ENCODE results near the gene ARHGDIG. TPM values are rescaled to one million over a fixed set of nuclear protein-coding genes. Genes with fewer than 3 reads are reported as not detected.

Gene ARHGDIG
- total and polyA plus RNA-seq, 5 donors from 2014 or later: not detected

GRCh38 chr16:245105-245504 is 35.3 kb upstream of the ARHGDIG start:
- H3K36me3 Mint-ChIP-seq: no peaks in the 10 kb centered on the region
- Histone ChIP-seq H3K4me3 (ENCODE audit: low read depth, low read length) (no peak overlapping the region), H3K36me3 (ENCODE audit: control insufficient read depth, insufficient read depth, low read length) (peaks cover 3% of the 10 kb centered on the region), H3K9me3 (ENCODE audit: control insufficient read depth in 2 of 2, low read length in 2 of 2) (no peaks in the 10 kb centered on the region), H3K4me1 (ENCODE audit: control insufficient read depth, insufficient read depth, low read length, poor library complexity, severe bottlenecking) (no peaks in the 10 kb centered on the region), H3K27ac (ENCODE audit: insufficient read depth, low read length, poor library complexity, severe bottlenecking) (no peak overlapping the region), H3K27me3 (ENCODE audit: control insufficient read depth, insufficient read depth, low read length) (no peaks in the 10 kb centered on the region)
- H3K27me3 Mint-ChIP-seq: peaks cover 4% of the 10 kb centered on the region
- H3K4me3 Mint-ChIP-seq: no peak overlapping the region
- no peaks in the 10 kb centered on the region for H3K9me3 Mint-ChIP-seq
- H3K4me1 Mint-ChIP-seq: peaks cover 0 to 7% (median under 1%) of the 10 kb centered on the region in 4 donors
- H3K27ac Mint-ChIP-seq: peak overlapping the region in 1 of 3 donors; percentile 6
- DNase-seq (no peak), ATAC-seq (ENCODE audit: low read depth in 2 of 2) (no peak)

- H3K36me3 Mint-ChIP-seq: peaks cover 6% of the 10 kb centered on the region
- peak overlapping the region in 1 of 3 donors; percentile 36 for H3K27ac Mint-ChIP-seq
- ATAC-seq (ENCODE audit: low read depth in 2 of 2) (no peak), DNase-seq (no peak)
- H3K9me3 Mint-ChIP-seq: no peaks in the 10 kb centered on the region
- no peak overlapping the region for H3K4me3 ChIP-seq (ENCODE audit: low read depth, low read length)
- H3K4me1 ChIP-seq (ENCODE audit: control insufficient read depth, insufficient read depth, low read length, poor library complexity, severe bottlenecking): no peaks in the 10 kb centered on the region
- no peaks in the 10 kb centered on the region for H3K27me3 ChIP-seq (ENCODE audit: control insufficient read depth, insufficient read depth, low read length)
- peaks cover 3% of the 10 kb centered on the region for H3K36me3 ChIP-seq (ENCODE audit: control insufficient read depth, insufficient read depth, low read length)
- no peaks in the 10 kb centered on the region for H3K27me3 Mint-ChIP-seq
- no peaks in the 10 kb centered on the region for H3K9me3 ChIP-seq (ENCODE audit: control insufficient read depth in 2 of 2, low read length in 2 of 2)
- H3K27ac ChIP-seq (ENCODE audit: insufficient read depth, low read length, poor library complexity, severe bottlenecking): no peak overlapping the region
- no peak overlapping the region for H3K4me3 Mint-ChIP-seq
- H3K4me1 Mint-ChIP-seq: peaks cover 0 to 6% (median 0%) of the 10 kb centered on the region in 4 donors
These were observed 33.4 kb upstream of the ARHGDIG start for GRCh38 chr16:247027-247426.

GRCh38 chr16:249431-249830 is 31.0 kb upstream of the ARHGDIG start:
- Histone ChIP-seq H3K27me3 (ENCODE audit: control insufficient read depth, insufficient read depth, low read length) (no peaks in the 10 kb centered on the region), H3K36me3 (ENCODE audit: control insufficient read depth, insufficient read depth, low read length) (peaks cover 3% of the 10 kb centered on the region), H3K9me3 (ENCODE audit: control insufficient read depth in 2 of 2, low read length in 2 of 2) (no peaks in the 10 kb centered on the region), H3K4me3 (ENCODE audit: low read depth, low read length) (no peak overlapping the region), H3K27ac (ENCODE audit: insufficient read depth, low read length, poor library complexity, severe bottlenecking) (no peak overlapping the region), H3K4me1 (ENCODE audit: control insufficient read depth, insufficient read depth, low read length, poor library complexity, severe bottlenecking) (peaks cover 21% of the 10 kb centered on the region)
- no peak for DNase-seq
- H3K4me1 Mint-ChIP-seq: peaks cover 0 to 22% (median 11%) of the 10 kb centered on the region in 4 donors
- no peaks in the 10 kb centered on the region for H3K9me3 Mint-ChIP-seq
- H3K4me3 Mint-ChIP-seq: no peak overlapping the region
- ATAC-seq (ENCODE audit: low read depth in 2 of 2): no peak
- H3K27ac Mint-ChIP-seq: no peak overlapping the region
- no peaks in the 10 kb centered on the region for H3K27me3 Mint-ChIP-seq
- H3K36me3 Mint-ChIP-seq: peaks cover 14% of the 10 kb centered on the region

- Histone ChIP-seq H3K27ac (ENCODE audit: insufficient read depth, low read length, poor library complexity, severe bottlenecking) (peak overlapping the region; percentile 75), H3K4me3 (ENCODE audit: low read depth, low read length) (peak overlapping the region; percentile 73), H3K27me3 (ENCODE audit: control insufficient read depth, insufficient read depth, low read length) (no peaks in the 10 kb centered on the region), H3K36me3 (ENCODE audit: control insufficient read depth, insufficient read depth, low read length) (no peaks in the 10 kb centered on the region), H3K9me3 (ENCODE audit: control insufficient read depth in 2 of 2, low read length in 2 of 2) (no peaks in the 10 kb centered on the region), H3K4me1 (ENCODE audit: control insufficient read depth, insufficient read depth, low read length, poor library complexity, severe bottlenecking) (peaks cover 21% of the 10 kb centered on the region)
- ATAC-seq (ENCODE audit: low read depth in 2 of 2): peak; percentile 58 to 61
- Mint-ChIP-seq H3K4me3 (peak overlapping the region; percentile 40 to 91 (median 82)), H3K9me3 (no peaks in the 10 kb centered on the region), H3K4me1 (peaks cover 0 to 27% (median 16%) of the 10 kb centered on the region in 4 donors), H3K27ac (peak overlapping the region; percentile 91 to 96 (median 95)), H3K27me3 (no peaks in the 10 kb centered on the region), H3K36me3 (peaks cover 21% of the 10 kb centered on the region)
- peak in 2 of 3 donors; percentile 40 to 65 for DNase-seq
These were observed 27.7 kb upstream of the ARHGDIG start for GRCh38 chr16:252366-253337.

- ATAC-seq (ENCODE audit: low read depth in 2 of 2) (no peak), DNase-seq (peak in 1 of 3 donors; percentile 56)
- no peaks in the 10 kb centered on the region for H3K27me3 ChIP-seq (ENCODE audit: control insufficient read depth, insufficient read depth, low read length)
- peak overlapping the region in 2 of 3 donors; percentile 73 to 91 for H3K27ac Mint-ChIP-seq
- no peaks in the 10 kb centered on the region for H3K9me3 ChIP-seq (ENCODE audit: control insufficient read depth in 2 of 2, low read length in 2 of 2)
- peak overlapping the region in 1 of 4 donors; percentile 48 for H3K4me3 Mint-ChIP-seq
- H3K9me3 Mint-ChIP-seq: no peaks in the 10 kb centered on the region
- H3K4me1 Mint-ChIP-seq: peaks cover 0 to 27% (median 16%) of the 10 kb centered on the region in 4 donors
- H3K27me3 Mint-ChIP-seq: no peaks in the 10 kb centered on the region
- peaks cover 21% of the 10 kb centered on the region for H3K36me3 Mint-ChIP-seq
- H3K36me3 ChIP-seq (ENCODE audit: control insufficient read depth, insufficient read depth, low read length): no peaks in the 10 kb centered on the region
- no peak overlapping the region for H3K4me3 ChIP-seq (ENCODE audit: low read depth, low read length)
- no peak overlapping the region for H3K27ac ChIP-seq (ENCODE audit: insufficient read depth, low read length, poor library complexity, severe bottlenecking)
- H3K4me1 ChIP-seq (ENCODE audit: control insufficient read depth, insufficient read depth, low read length, poor library complexity, severe bottlenecking): peaks cover 21% of the 10 kb centered on the region
These were observed 26.6 kb upstream of the ARHGDIG start for GRCh38 chr16:253833-254232.

GRCh38 chr16:254461-254860 is 25.9 kb upstream of the ARHGDIG start:
- peaks cover 21% of the 10 kb centered on the region for H3K4me1 ChIP-seq (ENCODE audit: control insufficient read depth, insufficient read depth, low read length, poor library complexity, severe bottlenecking)
- no peaks in the 10 kb centered on the region for H3K27me3 Mint-ChIP-seq
- H3K36me3 Mint-ChIP-seq: peaks cover 25% of the 10 kb centered on the region
- ATAC-seq (ENCODE audit: low read depth in 2 of 2) (no peak), DNase-seq (no peak)
- no peaks in the 10 kb centered on the region for H3K9me3 Mint-ChIP-seq
- H3K27ac Mint-ChIP-seq: peak overlapping the region in 1 of 3 donors; percentile 91
- H3K27me3 ChIP-seq (ENCODE audit: control insufficient read depth, insufficient read depth, low read length): no peaks in the 10 kb centered on the region
- no peak overlapping the region for H3K4me3 Mint-ChIP-seq
- H3K27ac ChIP-seq (ENCODE audit: insufficient read depth, low read length, poor library complexity, severe bottlenecking): no peak overlapping the region
- H3K9me3 ChIP-seq (ENCODE audit: control insufficient read depth in 2 of 2, low read length in 2 of 2): no peaks in the 10 kb centered on the region
- no peak overlapping the region for H3K4me3 ChIP-seq (ENCODE audit: low read depth, low read length)
- peaks cover 0 to 27% (median 16%) of the 10 kb centered on the region in 4 donors for H3K4me1 Mint-ChIP-seq
- no peaks in the 10 kb centered on the region for H3K36me3 ChIP-seq (ENCODE audit: control insufficient read depth, insufficient read depth, low read length)

- Histone ChIP-seq H3K9me3 (ENCODE audit: control insufficient read depth in 2 of 2, low read length in 2 of 2) (no peaks in the 10 kb centered on the region), H3K27ac (ENCODE audit: insufficient read depth, low read length, poor library complexity, severe bottlenecking) (no peak overlapping the region), H3K36me3 (ENCODE audit: control insufficient read depth, insufficient read depth, low read length) (peaks cover 3% of the 10 kb centered on the region), H3K4me1 (ENCODE audit: control insufficient read depth, insufficient read depth, low read length, poor library complexity, severe bottlenecking) (peaks cover 21% of the 10 kb centered on the region), H3K4me3 (ENCODE audit: low read depth, low read length) (no peak overlapping the region), H3K27me3 (ENCODE audit: control insufficient read depth, insufficient read depth, low read length) (no peaks in the 10 kb centered on the region)
- no peak for DNase-seq
- Mint-ChIP-seq H3K27me3 (no peaks in the 10 kb centered on the region), H3K9me3 (no peaks in the 10 kb centered on the region), H3K27ac (peak overlapping the region in 1 of 3 donors; percentile 48), H3K4me1 (peaks cover 0 to 27% (median 16%) of the 10 kb centered on the region in 4 donors), H3K36me3 (peaks cover 26% of the 10 kb centered on the region), H3K4me3 (no peak overlapping the region)
- ATAC-seq (ENCODE audit: low read depth in 2 of 2): no peak
These were observed 25.2 kb upstream of the ARHGDIG start for GRCh38 chr16:255183-255582.

Data from CD4-positive, CD25-positive, alpha-beta regulatory T cell (primary cell).